ENCODE results near the gene GPR26. TPM values are rescaled to one million over a fixed set of nuclear protein-coding genes. Genes with fewer than 3 reads are reported as not detected.

Gene GPR26, protein sequence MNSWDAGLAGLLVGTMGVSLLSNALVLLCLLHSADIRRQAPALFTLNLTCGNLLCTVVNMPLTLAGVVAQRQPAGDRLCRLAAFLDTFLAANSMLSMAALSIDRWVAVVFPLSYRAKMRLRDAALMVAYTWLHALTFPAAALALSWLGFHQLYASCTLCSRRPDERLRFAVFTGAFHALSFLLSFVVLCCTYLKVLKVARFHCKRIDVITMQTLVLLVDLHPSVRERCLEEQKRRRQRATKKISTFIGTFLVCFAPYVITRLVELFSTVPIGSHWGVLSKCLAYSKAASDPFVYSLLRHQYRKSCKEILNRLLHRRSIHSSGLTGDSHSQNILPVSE
- not detected in 2 replicates for total RNA-seq

DNA sequence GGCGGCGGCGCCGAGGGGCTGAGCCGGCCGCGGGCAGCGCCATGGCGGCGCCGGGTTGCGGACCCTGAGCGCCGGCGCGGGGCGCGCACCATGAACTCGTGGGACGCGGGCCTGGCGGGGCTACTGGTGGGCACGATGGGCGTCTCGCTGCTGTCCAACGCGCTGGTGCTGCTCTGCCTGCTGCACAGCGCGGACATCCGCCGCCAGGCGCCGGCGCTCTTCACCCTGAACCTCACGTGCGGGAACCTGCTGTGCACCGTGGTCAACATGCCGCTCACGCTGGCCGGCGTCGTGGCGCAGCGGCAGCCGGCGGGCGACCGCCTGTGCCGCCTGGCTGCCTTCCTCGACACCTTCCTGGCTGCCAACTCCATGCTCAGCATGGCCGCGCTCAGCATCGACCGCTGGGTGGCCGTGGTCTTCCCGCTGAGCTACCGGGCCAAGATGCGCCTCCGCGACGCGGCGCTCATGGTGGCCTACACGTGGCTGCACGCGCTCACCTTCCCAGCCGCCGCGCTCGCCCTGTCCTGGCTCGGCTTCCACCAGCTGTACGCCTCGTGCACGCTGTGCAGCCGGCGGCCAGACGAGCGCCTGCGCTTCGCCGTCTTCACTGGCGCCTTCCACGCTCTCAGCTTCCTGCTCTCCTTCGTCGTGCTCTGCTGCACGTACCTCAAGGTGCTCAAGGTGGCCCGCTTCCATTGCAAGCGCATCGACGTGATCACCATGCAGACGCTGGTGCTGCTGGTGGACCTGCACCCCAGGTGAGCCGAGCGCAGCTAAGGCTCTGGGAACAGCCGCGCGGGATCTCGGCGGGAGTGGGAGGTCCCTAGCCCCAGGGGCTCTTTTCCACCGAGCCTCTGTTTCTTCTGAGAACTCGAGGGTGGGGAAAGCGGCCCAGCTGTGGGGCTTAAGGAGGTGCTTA lies at the start of gene GPR26:
Gene GPR26 (plus strand): TSS at position 38 of the 919 bp plus-strand sequence. CDS start 53 bp downstream, at position 91.

Other genes with a start within 250 kb of the GPR26 start
- gene CPXM2, start 225.5 kb downstream of the GPR26 start, total RNA-seq: 9.3 and 41.5 TPM in 2 replicates

All from bronchial smooth muscle cell (primary cell).